DND-41 (cell line): Measurements from ENCODE around the gene ETV5.

Source experiments
- EZH2 ChIP-seq: IDR thresholded peaks from 3 replicates; pipeline ENCODE4 v1.6.1; 2012; ENCODE audit warnings: borderline replicate concordance, low read depth, mild to moderate bottlenecking, moderate library complexity, low read length, inconsistent platforms; ENCODE audit not compliant: severe bottlenecking
- TF ChIP-seq, protein P1 (sequence below): IDR thresholded peaks from 2 replicates; pipeline ENCODE4 v1.5.1; 2012; ENCODE audit warnings: borderline replicate concordance, low read length, moderate library complexity, mild to moderate bottlenecking; ENCODE audit not compliant: poor library complexity, severe bottlenecking; ENCODE audit errors: extremely low read depth

DNA sequence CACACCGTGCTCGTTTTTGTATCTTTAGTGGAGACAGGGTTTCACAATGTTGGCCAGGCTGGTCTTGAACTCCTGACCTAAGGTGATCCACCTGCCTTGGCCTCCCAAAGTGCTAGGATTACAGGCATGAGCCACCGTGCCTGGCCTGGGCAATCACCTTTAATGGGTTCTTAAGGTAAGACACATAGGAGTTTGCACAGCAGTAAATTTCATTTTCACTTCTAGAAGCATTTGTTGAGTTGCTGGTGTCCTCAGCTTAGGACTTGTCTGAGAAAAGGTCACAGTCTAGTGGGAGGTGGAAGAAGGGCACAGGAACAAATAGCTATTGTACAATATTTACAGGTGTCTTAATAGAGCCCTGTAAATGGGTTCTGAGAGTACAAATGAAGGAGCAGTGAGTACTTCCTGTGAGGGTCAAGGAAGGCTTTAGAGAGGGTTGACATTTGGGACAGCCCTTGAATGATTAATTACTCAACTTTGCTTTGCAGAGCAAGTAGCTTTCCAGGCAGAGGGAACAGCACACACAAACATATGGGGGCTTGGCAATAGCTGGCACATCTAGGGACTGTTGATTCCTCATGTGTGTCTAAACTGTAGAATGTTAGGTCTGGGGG lies 8.7 kb upstream of the ETV5 start:
- TF ChIP-seq, protein P1, sequence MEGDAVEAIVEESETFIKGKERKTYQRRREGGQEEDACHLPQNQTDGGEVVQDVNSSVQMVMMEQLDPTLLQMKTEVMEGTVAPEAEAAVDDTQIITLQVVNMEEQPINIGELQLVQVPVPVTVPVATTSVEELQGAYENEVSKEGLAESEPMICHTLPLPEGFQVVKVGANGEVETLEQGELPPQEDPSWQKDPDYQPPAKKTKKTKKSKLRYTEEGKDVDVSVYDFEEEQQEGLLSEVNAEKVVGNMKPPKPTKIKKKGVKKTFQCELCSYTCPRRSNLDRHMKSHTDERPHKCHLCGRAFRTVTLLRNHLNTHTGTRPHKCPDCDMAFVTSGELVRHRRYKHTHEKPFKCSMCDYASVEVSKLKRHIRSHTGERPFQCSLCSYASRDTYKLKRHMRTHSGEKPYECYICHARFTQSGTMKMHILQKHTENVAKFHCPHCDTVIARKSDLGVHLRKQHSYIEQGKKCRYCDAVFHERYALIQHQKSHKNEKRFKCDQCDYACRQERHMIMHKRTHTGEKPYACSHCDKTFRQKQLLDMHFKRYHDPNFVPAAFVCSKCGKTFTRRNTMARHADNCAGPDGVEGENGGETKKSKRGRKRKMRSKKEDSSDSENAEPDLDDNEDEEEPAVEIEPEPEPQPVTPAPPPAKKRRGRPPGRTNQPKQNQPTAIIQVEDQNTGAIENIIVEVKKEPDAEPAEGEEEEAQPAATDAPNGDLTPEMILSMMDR, result no peak
- TF ChIP-seq EZH2, result no peak
